ENCODE measurements around the gene NEMP1. TPM values are rescaled to one million over a fixed set of nuclear protein-coding genes. Genes with fewer than 3 reads are reported as not detected.
A peak's percentile ranks its signal among the peaks of the same experiment; 100 is the strongest.

Gene NEMP1
- total and polyA plus RNA-seq, 4 donors, result 1.4 to 10.9 (median 3.2) TPM

- Histone ChIP-seq H3K36me3 (ENCODE audit: control insufficient read depth in 4 of 4, insufficient read depth in 3 of 4, low read depth in 1 of 4, low read length in 3 of 4) (peaks cover 6 to 59% (median 47%) of the 10 kb centered on the region in 4 donors), H3K9ac (ENCODE audit: low read depth in 1 of 2, low read length in 2 of 2) (no peak overlapping the region), H3K27me3 (ENCODE audit: control insufficient read depth in 4 of 4, insufficient read depth in 4 of 4, low read length in 3 of 4) (no peaks in the 10 kb centered on the region), H3K4me1 (ENCODE audit: control insufficient read depth in 4 of 4, insufficient read depth in 4 of 4, low read length in 3 of 4) (peaks cover 4 to 27% (median 11%) of the 10 kb centered on the region in 4 donors), H3K9me3 (ENCODE audit: control insufficient read depth in 4 of 4, low read length in 3 of 4) (no peaks in the 10 kb centered on the region), H3K27ac (ENCODE audit: low read depth in 1 of 2, low read length in 2 of 2) (peak overlapping the region in 1 of 2 donors; percentile 13), H3K4me3 (ENCODE audit: low read depth in 1 of 3, low read length in 3 of 3) (no peak overlapping the region)
- no peak for DNase-seq (ENCODE audit: low spot score)
- TF ChIP-seq FOXA1 (IDR thresholded peaks at IDR 0.05), result no peak
- no peak for TF ChIP-seq HNF4G (IDR thresholded peaks at IDR 0.05)
- TF ChIP-seq, protein P1, sequence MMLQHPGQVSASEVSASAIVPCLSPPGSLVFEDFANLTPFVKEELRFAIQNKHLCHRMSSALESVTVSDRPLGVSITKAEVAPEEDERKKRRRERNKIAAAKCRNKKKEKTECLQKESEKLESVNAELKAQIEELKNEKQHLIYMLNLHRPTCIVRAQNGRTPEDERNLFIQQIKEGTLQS (IDR thresholded peaks at IDR 0.05), result no peak
- TF ChIP-seq, protein P2, sequence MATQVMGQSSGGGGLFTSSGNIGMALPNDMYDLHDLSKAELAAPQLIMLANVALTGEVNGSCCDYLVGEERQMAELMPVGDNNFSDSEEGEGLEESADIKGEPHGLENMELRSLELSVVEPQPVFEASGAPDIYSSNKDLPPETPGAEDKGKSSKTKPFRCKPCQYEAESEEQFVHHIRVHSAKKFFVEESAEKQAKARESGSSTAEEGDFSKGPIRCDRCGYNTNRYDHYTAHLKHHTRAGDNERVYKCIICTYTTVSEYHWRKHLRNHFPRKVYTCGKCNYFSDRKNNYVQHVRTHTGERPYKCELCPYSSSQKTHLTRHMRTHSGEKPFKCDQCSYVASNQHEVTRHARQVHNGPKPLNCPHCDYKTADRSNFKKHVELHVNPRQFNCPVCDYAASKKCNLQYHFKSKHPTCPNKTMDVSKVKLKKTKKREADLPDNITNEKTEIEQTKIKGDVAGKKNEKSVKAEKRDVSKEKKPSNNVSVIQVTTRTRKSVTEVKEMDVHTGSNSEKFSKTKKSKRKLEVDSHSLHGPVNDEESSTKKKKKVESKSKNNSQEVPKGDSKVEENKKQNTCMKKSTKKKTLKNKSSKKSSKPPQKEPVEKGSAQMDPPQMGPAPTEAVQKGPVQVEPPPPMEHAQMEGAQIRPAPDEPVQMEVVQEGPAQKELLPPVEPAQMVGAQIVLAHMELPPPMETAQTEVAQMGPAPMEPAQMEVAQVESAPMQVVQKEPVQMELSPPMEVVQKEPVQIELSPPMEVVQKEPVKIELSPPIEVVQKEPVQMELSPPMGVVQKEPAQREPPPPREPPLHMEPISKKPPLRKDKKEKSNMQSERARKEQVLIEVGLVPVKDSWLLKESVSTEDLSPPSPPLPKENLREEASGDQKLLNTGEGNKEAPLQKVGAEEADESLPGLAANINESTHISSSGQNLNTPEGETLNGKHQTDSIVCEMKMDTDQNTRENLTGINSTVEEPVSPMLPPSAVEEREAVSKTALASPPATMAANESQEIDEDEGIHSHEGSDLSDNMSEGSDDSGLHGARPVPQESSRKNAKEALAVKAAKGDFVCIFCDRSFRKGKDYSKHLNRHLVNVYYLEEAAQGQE (IDR thresholded peaks at IDR 0.05), result no peak
- no peak for TF ChIP-seq EGR1 (IDR thresholded peaks at IDR 0.05; ENCODE audit: low read depth in 2 of 2)
- TF ChIP-seq HNF4A (conservative IDR thresholded peaks at IDR 0.05), result no peak
- no peak for TF ChIP-seq RAD21 (IDR thresholded peaks at IDR 0.05)
- TF ChIP-seq JUND (IDR thresholded peaks at IDR 0.05), result no peak
- TF ChIP-seq, protein P3, sequence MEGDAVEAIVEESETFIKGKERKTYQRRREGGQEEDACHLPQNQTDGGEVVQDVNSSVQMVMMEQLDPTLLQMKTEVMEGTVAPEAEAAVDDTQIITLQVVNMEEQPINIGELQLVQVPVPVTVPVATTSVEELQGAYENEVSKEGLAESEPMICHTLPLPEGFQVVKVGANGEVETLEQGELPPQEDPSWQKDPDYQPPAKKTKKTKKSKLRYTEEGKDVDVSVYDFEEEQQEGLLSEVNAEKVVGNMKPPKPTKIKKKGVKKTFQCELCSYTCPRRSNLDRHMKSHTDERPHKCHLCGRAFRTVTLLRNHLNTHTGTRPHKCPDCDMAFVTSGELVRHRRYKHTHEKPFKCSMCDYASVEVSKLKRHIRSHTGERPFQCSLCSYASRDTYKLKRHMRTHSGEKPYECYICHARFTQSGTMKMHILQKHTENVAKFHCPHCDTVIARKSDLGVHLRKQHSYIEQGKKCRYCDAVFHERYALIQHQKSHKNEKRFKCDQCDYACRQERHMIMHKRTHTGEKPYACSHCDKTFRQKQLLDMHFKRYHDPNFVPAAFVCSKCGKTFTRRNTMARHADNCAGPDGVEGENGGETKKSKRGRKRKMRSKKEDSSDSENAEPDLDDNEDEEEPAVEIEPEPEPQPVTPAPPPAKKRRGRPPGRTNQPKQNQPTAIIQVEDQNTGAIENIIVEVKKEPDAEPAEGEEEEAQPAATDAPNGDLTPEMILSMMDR (IDR thresholded peaks at IDR 0.05; ENCODE audit: low read depth, low read length, missing input control), result no peak
- TF ChIP-seq GABPA (IDR thresholded peaks at IDR 0.05 in 1 of 2, conservative IDR thresholded peaks at IDR 0.05 in 1 of 2), result no peak
- TF ChIP-seq, protein P4, sequence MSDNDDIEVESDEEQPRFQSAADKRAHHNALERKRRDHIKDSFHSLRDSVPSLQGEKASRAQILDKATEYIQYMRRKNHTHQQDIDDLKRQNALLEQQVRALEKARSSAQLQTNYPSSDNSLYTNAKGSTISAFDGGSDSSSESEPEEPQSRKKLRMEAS (IDR thresholded peaks at IDR 0.05), result no peak
- no peak for TF ChIP-seq ZBTB33 (IDR thresholded peaks at IDR 0.05)
- no peak for TF ChIP-seq NR2F2 (IDR thresholded peaks at IDR 0.05)
- no peak for TF ChIP-seq SP1 (IDR thresholded peaks at IDR 0.05)
- no peak for TF ChIP-seq FOXA2 (IDR thresholded peaks at IDR 0.05)
- no peak for TF ChIP-seq RXRA (IDR thresholded peaks at IDR 0.05)
- no peak for TF ChIP-seq TAF1 (conservative IDR thresholded peaks at IDR 0.05)
- TF ChIP-seq YY1 (IDR thresholded peaks at IDR 0.05), result no peak
- 88% methylated on average over 8 of the region's 8 CpGs for WGBS
Measured at GRCh38 chr12:57096748-57097553, 18.4 kb upstream of the NEMP1 start.

Data from liver (tissue), 9 donors.